H9 (cell line): ENCODE measurements around the gene LPAR1. TPM values are rescaled to one million over a fixed set of nuclear protein-coding genes. Genes with fewer than 3 reads are reported as not detected.

ENCODE experiments used
- DNase-seq: peaks from one replicate; pipeline ENCODE4 v3.0.0-alpha.2; 2017
- H2AFZ ChIP-seq: one replicate; pipeline ENCODE4 v1.6.1; 2013; ENCODE audit warnings: mild to moderate bottlenecking, low read length, control low read depth, moderate library complexity
- H2AK5ac ChIP-seq: 2 replicates; pipeline ENCODE4 v1.6.1; 2013; ENCODE audit warnings: low read length, control low read depth, mixed read lengths; ENCODE audit not compliant: insufficient read length
- H2BK120ac ChIP-seq: one replicate; pipeline ENCODE4 v1.6.1; 2013; ENCODE audit warnings: low read depth, mild to moderate bottlenecking, low read length, control low read depth, inconsistent platforms; ENCODE audit not compliant: poor library complexity, severe bottlenecking
- H2BK12ac ChIP-seq: 2 replicates; pipeline ENCODE4 v1.6.1; 2013; ENCODE audit warnings: low read length, control low read depth, mixed read lengths, low read depth; ENCODE audit not compliant: insufficient read length
- H2BK15ac ChIP-seq: 2 replicates; pipeline ENCODE4 v1.6.1; 2013; ENCODE audit warnings: low read depth, low read length, control low read depth
- H2BK20ac ChIP-seq: one replicate; pipeline ENCODE4 v1.6.1; 2013; ENCODE audit warnings: low read depth, mild to moderate bottlenecking, low read length, control low read depth, inconsistent platforms; ENCODE audit not compliant: poor library complexity, severe bottlenecking
- H2BK5ac ChIP-seq: 2 replicates; pipeline ENCODE4 v1.6.1; 2013; ENCODE audit warnings: low read length, control low read depth, mixed read lengths; ENCODE audit not compliant: insufficient read length
- H3K14ac ChIP-seq: 2 replicates; pipeline ENCODE4 v1.6.1; 2013; ENCODE audit warnings: low read length, control low read depth; ENCODE audit not compliant: insufficient read depth
- H3K18ac ChIP-seq: 2 replicates; pipeline ENCODE4 v1.6.1; 2013; ENCODE audit warnings: low read depth, mild to moderate bottlenecking, mixed read lengths, low read length, control low read depth; ENCODE audit not compliant: insufficient read length
- H3K23ac ChIP-seq: 2 replicates; pipeline ENCODE4 v1.6.1; 2013; ENCODE audit warnings: low read length, control low read depth, mixed read lengths, low read depth; ENCODE audit not compliant: insufficient read length
- H3K23me2 ChIP-seq: 2 replicates; pipeline ENCODE4 v1.6.1; 2013; ENCODE audit warnings: low read depth, mild to moderate bottlenecking, mixed read lengths, low read length, control low read depth; ENCODE audit not compliant: insufficient read length, poor library complexity, severe bottlenecking
- H3K27ac ChIP-seq: 2 replicates; pipeline ENCODE4 v1.5.1; 2013; ENCODE audit warnings: low read length, control low read depth, mixed read lengths, low read depth; ENCODE audit not compliant: insufficient read length
- H3K27me3 ChIP-seq: 2 replicates; pipeline ENCODE4 v1.6.1; 2013; ENCODE audit warnings: low read length, control low read depth, inconsistent platforms; ENCODE audit not compliant: insufficient read depth
- H3K4ac ChIP-seq: 2 replicates; pipeline ENCODE4 v1.6.1; 2013; ENCODE audit warnings: low read depth, mild to moderate bottlenecking, control low read depth, inconsistent platforms, low read length, moderate library complexity
- H3K4me1 ChIP-seq: 2 replicates; pipeline ENCODE4 v1.6.1; 2013; ENCODE audit warnings: low read length, control low read depth, inconsistent platforms; ENCODE audit not compliant: insufficient read depth
- H3K4me2 ChIP-seq: 2 replicates; pipeline ENCODE4 v1.6.1; 2013; ENCODE audit warnings: low read length, control low read depth, mixed read lengths; ENCODE audit not compliant: insufficient read length, insufficient read depth
- H3K56ac ChIP-seq: 2 replicates; pipeline ENCODE4 v1.6.1; 2013; ENCODE audit warnings: low read depth, mild to moderate bottlenecking, mixed read lengths, low read length, control low read depth; ENCODE audit not compliant: insufficient read length
- H3K79me1 ChIP-seq: 2 replicates; pipeline ENCODE4 v1.6.1; 2013; ENCODE audit warnings: low read depth, mild to moderate bottlenecking, moderate library complexity, low read length, control low read depth, inconsistent platforms; ENCODE audit not compliant: insufficient read depth, poor library complexity, severe bottlenecking
- H3K79me2 ChIP-seq: 2 replicates; pipeline ENCODE4 v1.6.1; 2013; ENCODE audit warnings: low read length, control low read depth, inconsistent platforms; ENCODE audit not compliant: insufficient read depth
- H3K9ac ChIP-seq: 2 replicates; pipeline ENCODE4 v1.6.1; 2013; ENCODE audit warnings: low read length, control low read depth, mixed read lengths; ENCODE audit not compliant: insufficient read length; ENCODE audit errors: extremely low read depth
- H3K9me3 ChIP-seq: one replicate; pipeline ENCODE4 v1.6.1; 2013; ENCODE audit warnings: low read depth, low read length, inconsistent platforms; ENCODE audit not compliant: control insufficient read depth
- H3T11ph ChIP-seq: one replicate; pipeline ENCODE4 v1.6.1; 2013; ENCODE audit warnings: mild to moderate bottlenecking, low read length, control low read depth, inconsistent platforms
- H4K20me1 ChIP-seq: one replicate; pipeline ENCODE4 v1.6.1; 2013; ENCODE audit not compliant: control insufficient read depth, insufficient read length, insufficient read depth
- H4K5ac ChIP-seq: 2 replicates; pipeline ENCODE4 v1.6.1; 2013; ENCODE audit warnings: low read depth, mild to moderate bottlenecking, mixed read lengths, low read length, control low read depth; ENCODE audit not compliant: insufficient read length
- H4K8ac ChIP-seq: replicated peaks from 2 replicates; pipeline ENCODE4 v1.6.1; 2013; ENCODE audit warnings: low read length, control low read depth, mixed read lengths, low read depth; ENCODE audit not compliant: insufficient read length
- H4K91ac ChIP-seq: 2 replicates; pipeline ENCODE4 v1.6.1; 2013; ENCODE audit warnings: low read depth, mild to moderate bottlenecking, moderate library complexity, mixed read lengths, low read length, control low read depth; ENCODE audit not compliant: insufficient read length
- H3K27ac Mint-ChIP-seq, 3 experiments: 2 replicates in 2 of 3; 3 replicates in 1 of 3; pipeline ENCODE4 v1.8.0; 2020 to 2021; ENCODE audit warnings: mixed read lengths in 3 of 3, mild to moderate bottlenecking in 1 of 3, moderate library complexity in 1 of 3
- H3K27me3 Mint-ChIP-seq: 2 replicates; pipeline ENCODE4 v1.8.0; 2021; ENCODE audit warnings: low read depth, mild to moderate bottlenecking, moderate library complexity, mixed read lengths
- H3K36me3 Mint-ChIP-seq, 3 experiments: 2 replicates in 2 of 3; 3 replicates in 1 of 3; pipeline ENCODE4 v1.8.0; 2020 to 2021; ENCODE audit warnings: low read depth in 3 of 3, mixed read lengths in 3 of 3; ENCODE audit not compliant: insufficient read depth in 1 of 3
- H3K4me1 Mint-ChIP-seq, 2 experiments: 2 replicates each; pipeline ENCODE4 v1.8.0; 2020; ENCODE audit warnings: mixed read lengths in 2 of 2
- H3K4me3 Mint-ChIP-seq, 2 experiments: 2 replicates in 1 of 2; 3 replicates in 1 of 2; pipeline ENCODE4 v1.8.0; 2020 to 2021; ENCODE audit warnings: mild to moderate bottlenecking in 2 of 2, mixed read lengths in 2 of 2, moderate library complexity in 1 of 2
- H3K9me3 Mint-ChIP-seq, 2 experiments: 2 replicates in 1 of 2; 3 replicates in 1 of 2; pipeline ENCODE4 v1.8.0; 2020; ENCODE audit warnings: mild to moderate bottlenecking in 2 of 2, mixed read lengths in 2 of 2, moderate library complexity in 1 of 2
- CTCF ChIP-seq: fragments of 200-600 bp; sonication (generic); conservative IDR thresholded peaks from 3 replicates; pipeline ENCODE4 v1.8.0; 2021; ENCODE audit warnings: antibody characterized with exemption, mild to moderate bottlenecking
- WGBS: extraction: QIAGEN DNeasy Blood & Tissue Kit; methylation state at CpG from one replicate; pipeline ENCODE4 v1.1.7; 2013; ENCODE audit warnings: missing lambda C conversion rate, low lambda C conversion rate, mixed read lengths; ENCODE audit not compliant: insufficient read length; ENCODE audit errors: extremely low coverage; 5-methylcytosine and 5-hydroxymethylcytosine counted together
- total RNA-seq: library from RNA; stranded (reverse); gene quantifications from 2 replicates; pipeline ENCODE4 v1.2.1, GENCODE V29; 2021

Gene LPAR1
- total RNA-seq, 1 experiment from 2014 or later, result 1.3 TPM

GRCh38 chr9:111004936-111005335 is 33.3 kb downstream of the LPAR1 start:
- H3K4ac ChIP-seq, result no peak overlapping the region
- no peaks in the 10 kb centered on the region; the same call in 1 of the 2 replicates for H3K4me1 ChIP-seq
- Mint-ChIP-seq H3K27me3 (0 out of 2 replicates have a peak, but pooled peaks cover 1% of the 10 kb centered on the region), H3K9me3 (0 out of 5 replicates have a peak, but pooled peaks cover 0 to 1% of the 10 kb centered on the region in 2 experiments), H3K27ac (no peak overlapping the region), H3K4me3 (no peak overlapping the region), H3K36me3 (peaks cover 0 to 3% (median 2%) of the 10 kb centered on the region in 3 experiments; a peak in 2 of 7 replicates), H3K4me1 (peaks cover 26 to 30% of the 10 kb centered on the region in 2 experiments)
- no peak for TF ChIP-seq CTCF
- no peak overlapping the region for H4K91ac ChIP-seq
- no peak overlapping the region for H3K23ac ChIP-seq
- H2BK15ac ChIP-seq, result no peak overlapping the region
- no peak overlapping the region for H3K14ac ChIP-seq
- H4K20me1 ChIP-seq, result no peaks in the 10 kb centered on the region
- no peaks in the 10 kb centered on the region for H3K79me1 ChIP-seq
- H4K8ac ChIP-seq, result no peak overlapping the region
- DNase-seq, result no peak
- no peak overlapping the region for H3K27ac ChIP-seq
- no peaks in the 10 kb centered on the region for H3K27me3 ChIP-seq
- H2AFZ ChIP-seq, result no peak overlapping the region
- no peak overlapping the region for H3K56ac ChIP-seq
- no peaks in the 10 kb centered on the region for H3K23me2 ChIP-seq
- no peak overlapping the region for H2BK5ac ChIP-seq
- H4K5ac ChIP-seq, result no peak overlapping the region
- no peak overlapping the region for H2BK12ac ChIP-seq
- H3K4me2 ChIP-seq, result no peak overlapping the region
- no peak overlapping the region for H3T11ph ChIP-seq
- H2BK20ac ChIP-seq, result no peak overlapping the region
- no peak overlapping the region for H2AK5ac ChIP-seq
- no peaks in the 10 kb centered on the region for H3K9me3 ChIP-seq
- no peak overlapping the region for H2BK120ac ChIP-seq
- WGBS, result no CpG with 5 or more reads among the region's 5 CpGs
- no peaks in the 10 kb centered on the region for H3K79me2 ChIP-seq
- H3K9ac ChIP-seq, result no peak overlapping the region
- no peak overlapping the region for H3K18ac ChIP-seq
